HG02943 (cell line): ENCODE results near the gene ORAI3.
A peak's percentile ranks its signal among the peaks of the same experiment; 100 is the strongest.

Experiments
- ATAC-seq: cut with Tn5 transposase; IDR thresholded peaks from one replicate; pipeline ENCODE4 v1.9.1; 2021; ENCODE audit warnings: mild to moderate bottlenecking, low read depth, moderate library complexity; ENCODE audit not compliant: unreplicated experiment

The ORAI3 gene

DNA sequence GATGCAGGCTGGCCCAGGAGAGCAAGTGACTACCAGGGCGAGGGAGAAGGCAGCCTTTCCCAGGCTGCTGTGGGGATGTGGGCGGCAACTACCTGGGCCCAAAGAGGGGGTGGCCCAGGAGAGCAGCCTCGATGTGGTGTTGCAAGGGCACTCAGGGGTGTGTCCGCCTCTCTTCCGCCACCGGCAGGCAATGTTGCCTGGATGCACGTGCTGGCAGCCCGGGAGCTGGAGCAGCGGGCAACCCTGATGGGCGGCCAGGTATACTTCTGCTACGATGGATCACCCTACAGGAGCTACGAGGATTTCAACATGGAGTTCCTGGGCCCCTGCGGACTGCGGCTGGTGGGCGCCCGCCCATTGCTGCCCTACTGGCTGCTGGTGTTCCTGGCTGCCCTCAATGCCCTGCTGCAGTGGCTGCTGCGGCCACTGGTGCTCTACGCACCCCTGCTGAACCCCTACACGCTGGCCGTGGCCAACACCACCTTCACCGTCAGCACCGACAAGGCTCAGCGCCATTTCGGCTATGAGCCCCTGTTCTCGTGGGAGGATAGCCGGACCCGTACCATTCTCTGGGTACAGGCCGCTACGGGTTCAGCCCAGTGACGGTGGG, 38.8 kb downstream of the ORAI3 start:
- no peak for ATAC-seq

DNA sequence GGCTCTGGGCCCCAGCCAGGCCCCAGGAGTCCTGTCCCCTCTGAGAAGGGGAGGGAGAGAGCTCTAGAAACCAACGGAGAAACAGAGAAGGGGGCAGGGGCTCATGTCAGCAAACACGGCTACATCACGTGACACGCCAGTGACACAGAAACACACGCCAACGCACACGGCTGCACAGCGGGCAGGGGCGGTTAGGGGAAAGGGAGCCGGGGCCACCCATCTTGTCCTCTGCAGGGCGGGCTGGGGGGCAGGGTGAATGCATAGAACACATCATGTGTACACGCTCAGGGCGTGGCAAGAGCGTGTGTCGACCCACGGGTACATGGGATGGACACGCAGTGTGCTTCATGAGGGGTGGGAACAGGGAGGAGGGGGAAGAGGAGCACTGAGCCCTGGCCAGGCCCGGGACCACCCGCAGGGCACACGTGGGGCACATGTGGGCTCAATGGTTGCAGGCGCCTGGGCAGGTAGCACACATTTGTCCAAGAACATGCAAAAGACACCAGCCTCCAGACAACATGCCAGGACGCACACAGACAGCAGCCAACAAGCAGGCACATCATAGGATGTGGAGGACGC, 40.7 kb downstream of the ORAI3 start:
- ATAC-seq: no peak

DNA sequence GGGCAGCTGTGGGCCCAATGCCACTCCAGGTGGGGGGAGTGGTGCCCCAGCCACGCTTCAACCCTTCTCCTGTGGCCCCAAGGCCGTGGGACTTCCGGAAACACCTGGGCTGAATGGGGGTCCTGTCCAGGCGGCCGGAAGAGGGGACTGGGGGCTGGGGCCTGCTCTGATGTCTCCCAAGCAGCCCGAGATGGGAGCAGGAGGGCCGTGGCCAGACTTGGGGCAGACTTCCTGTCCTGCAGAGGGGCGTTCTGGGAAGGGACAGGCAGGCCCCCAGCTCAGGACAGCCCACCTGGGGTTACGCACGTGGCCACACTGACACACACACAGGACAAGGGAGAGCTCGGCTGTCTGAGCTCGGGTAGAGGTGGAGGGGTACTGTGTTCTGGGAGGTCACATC, 41.2 kb downstream of the ORAI3 start:
- ATAC-seq: no peak

DNA sequence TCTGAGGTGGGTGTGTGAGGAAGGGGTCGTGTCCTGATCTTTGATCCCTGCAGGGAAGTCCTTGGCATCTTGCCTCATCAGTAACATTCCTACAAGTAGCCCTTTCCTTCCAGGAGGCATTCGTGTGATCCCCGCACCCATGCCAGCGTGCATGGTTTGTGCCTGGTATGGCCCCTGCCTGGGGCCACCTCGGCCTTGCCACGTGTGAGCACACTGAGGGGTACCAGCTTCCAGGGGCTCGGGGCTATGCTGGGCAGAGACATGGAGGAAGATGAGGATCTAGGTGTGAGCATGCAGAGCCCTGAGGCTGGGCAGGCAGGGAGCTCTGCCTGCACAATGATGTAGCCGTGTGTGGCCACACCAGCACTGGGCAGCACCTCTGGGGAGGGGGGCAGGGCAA, 42.2 kb downstream of the ORAI3 start:
- ATAC-seq: no peak

- ATAC-seq: no peak
Observed at GRCh38 chr16:30992276-30992780, 43.5 kb downstream of the ORAI3 start.

DNA sequence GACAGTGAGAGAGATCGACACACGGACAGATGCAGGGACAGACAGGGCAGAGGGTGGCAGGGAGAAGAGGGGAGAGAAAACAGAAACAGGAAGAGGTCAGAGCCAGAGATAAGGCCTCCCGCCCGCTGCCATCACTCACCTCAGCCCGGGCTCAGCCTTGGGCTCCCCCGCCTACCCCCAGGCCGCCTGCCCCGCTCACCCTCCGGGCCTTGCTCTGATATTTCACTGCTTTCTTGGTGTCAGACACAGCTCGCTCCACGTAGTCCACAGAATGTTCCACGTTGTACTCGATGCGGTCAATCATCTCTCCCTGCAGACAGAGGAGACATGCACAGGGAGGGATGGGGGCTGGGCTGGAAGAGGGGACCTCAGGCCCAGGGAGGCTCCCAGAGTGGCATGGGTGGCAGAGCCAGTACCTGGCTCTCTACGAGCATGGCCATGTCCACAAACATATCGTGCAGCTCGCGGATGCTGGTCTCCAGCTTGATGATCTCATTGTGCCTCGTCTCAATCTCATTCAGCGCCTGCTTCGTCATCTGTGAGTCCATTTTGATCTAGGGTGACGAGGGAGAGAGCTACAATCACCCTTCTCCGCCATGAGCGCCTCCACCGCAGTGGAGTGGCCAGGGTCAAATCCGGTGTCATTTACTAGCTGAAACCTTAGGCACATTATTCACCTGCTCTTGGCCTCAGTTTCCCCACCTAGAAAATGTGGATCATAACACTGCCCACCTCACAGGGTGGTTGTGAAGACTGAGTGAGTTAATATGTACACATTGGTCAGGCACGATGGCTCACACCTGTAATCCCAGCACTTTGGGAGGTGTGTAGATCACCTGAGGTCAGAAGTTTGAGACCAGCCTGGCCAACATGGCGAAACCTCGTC, 44.3 kb downstream of the ORAI3 start:
- ATAC-seq: no peak

- ATAC-seq: no peak
Observed at GRCh38 chr16:30995927-30996323, 47.1 kb downstream of the ORAI3 start.

- no peak for ATAC-seq
Observed at GRCh38 chr16:30996324-30996984, 47.6 kb downstream of the ORAI3 start.

GRCh38 chr16:30996985-30997724, 48.3 kb downstream of the ORAI3 start:
- ATAC-seq: peak; percentile 79

DNA sequence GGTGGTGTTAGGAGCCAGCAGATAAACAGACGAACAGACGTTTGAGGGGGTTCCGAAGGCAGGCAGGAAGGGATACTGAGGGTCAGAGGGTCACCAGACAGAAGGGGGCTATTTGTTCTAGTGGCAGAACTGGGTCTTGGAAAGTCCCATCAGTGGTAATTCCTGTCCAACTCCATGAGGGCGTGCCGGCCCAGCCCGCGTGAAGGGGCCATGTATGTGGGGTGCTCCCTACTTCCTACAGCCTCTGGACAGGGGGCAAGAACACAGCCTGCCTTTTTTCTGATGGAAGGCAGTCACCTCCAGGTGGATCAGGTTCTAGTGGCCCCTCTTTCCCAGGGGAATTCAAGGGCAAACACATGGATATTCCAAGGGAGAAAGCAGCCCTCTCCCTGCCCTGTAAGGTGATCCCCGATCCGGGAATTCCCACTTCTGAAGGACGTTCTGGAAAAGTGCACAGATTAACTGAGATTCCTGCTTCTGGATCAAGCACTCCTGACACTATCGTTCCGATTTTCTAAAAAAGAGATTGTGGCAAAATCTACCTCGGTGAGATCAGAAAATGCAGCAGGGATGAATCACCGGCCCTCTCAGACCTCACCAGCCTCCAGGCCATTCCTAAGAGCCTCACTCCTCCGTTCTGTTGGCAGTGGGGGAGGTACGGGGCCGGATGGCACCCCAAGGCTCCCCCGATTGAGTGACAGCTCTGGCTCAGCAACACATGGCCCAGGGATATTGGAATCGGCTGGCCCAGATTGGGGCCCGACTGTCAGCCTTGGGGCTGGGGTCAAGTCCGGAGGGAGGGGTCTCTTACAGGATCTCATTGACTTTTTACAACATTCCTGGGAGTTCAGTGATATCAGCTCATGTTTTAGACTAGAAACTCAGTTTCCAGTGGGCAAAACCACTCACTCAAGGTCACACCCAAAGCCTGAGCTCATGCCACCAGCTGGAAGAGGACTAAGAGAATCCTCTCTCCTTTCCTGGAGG, 49.1 kb downstream of the ORAI3 start:
- ATAC-seq: no peak

DNA sequence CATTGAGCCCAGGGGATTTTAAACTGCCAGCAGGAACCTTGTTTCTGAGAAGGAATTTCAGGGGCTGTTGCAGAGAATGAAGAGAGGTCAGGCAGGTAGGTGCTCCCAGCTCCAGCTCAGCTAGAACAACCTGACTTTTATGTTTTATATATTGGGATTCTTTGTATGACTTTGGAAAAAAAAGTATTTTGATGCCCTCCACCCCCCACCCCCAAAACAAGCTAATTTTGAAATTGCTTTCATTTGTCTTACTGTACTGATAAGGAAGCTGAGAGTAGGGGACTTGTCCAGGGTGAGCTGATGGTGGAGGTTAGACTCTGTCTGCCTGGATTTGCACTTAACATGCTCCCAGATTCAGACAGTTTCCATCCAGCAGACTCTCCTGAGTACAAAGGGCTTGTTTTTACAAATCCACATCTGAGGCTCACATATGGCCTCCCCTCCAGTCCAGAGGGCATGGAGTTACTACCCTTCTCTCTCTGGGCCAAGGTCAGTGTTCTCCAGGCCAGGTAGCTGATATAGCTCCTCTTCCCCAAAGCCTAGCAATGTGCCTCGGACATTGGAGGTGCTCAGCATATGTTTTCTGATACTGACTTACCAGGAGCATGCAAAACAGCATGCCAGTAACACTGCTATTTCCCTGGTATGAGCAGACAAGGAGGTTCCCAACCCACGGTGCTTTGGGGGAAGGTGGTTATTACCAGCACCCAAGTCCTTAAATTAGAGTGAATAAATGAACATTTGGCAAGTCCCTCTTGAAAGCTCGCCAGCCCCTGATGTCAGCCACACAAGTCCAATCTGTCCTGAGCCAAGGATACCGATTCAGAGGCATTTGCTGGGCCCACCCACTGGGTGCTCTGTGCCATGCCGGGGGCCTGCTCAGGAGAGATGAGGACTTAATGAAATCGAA, 50.2 kb downstream of the ORAI3 start:
- ATAC-seq: no peak

GRCh38 chr16:31000671-31001382, 52.0 kb downstream of the ORAI3 start:
- ATAC-seq: no peak

- ATAC-seq: no peak
Observed at GRCh38 chr16:31001507-31002249, 52.8 kb downstream of the ORAI3 start.

DNA sequence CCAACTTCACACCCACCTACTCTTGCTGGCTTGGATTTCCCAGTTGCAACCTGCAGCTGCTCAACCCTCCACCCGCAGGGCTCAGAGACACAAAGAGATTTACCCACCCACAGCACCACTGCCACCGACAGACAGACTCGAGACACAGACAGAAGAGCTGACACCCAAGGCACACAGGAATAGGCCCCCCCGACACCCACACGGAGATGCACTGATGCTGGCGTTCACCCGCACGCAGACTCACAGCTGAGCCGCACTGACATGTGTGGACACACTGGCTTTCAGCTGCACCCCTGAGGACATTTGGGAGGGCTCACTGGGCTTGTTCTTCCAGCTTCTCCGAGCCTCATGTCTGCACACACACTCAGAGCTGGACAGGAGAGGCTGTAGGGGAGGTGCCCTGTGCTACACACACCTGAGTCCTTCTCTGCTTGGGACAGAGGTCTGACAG, 53.4 kb downstream of the ORAI3 start:
- no peak for ATAC-seq

- no peak for ATAC-seq
Observed at GRCh38 chr16:31002862-31003341, 54.0 kb downstream of the ORAI3 start.

DNA sequence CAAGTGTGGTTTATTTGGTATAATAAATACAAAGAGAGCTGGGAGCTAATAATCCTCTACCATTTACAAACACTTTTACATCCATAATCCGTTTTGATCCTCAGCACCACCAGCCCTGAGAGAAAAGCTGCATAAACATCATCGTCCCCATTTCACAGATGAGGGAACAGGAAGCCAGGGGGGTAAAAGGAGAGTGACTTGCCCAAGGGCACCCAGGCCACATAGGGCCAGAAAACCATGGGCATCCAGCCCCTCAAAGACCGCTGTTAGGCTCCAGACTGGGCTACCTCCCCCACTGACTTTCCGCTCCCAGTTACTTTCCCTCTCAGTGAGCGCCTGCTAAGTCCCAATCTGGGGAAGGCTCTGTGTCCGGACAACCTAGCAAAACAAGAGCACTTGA, 54.9 kb downstream of the ORAI3 start:
- no peak for ATAC-seq
